Bronchial epithelial cell (primary cell): ENCODE data around the gene VAV1. TPM values are rescaled to one million over a fixed set of nuclear protein-coding genes. Genes with fewer than 3 reads are reported as not detected.

Source experiments
- DNase-seq: peaks from one replicate; pipeline ENCODE4 v3.0.0-alpha.2; 2010; ENCODE audit warnings: low read depth
- FAIRE-seq: peaks from 2 replicates; lab custom pipeline; 2011; peaks lifted over from hg19 to GRCh38; lab: Jason Lieb, UNC
- H3K27me3 ChIP-seq: 2 replicates; pipeline ENCODE4 v1.5.1; 2011; ENCODE audit warnings: low read length; ENCODE audit not compliant: control insufficient read depth, insufficient read depth
- H3K36me3 ChIP-seq: 2 replicates; pipeline ENCODE4 v1.5.1; 2011; ENCODE audit warnings: low read length; ENCODE audit not compliant: control insufficient read depth, insufficient read depth
- H3K4me3 ChIP-seq: 2 replicates; pipeline ENCODE4 v1.5.1; 2011; ENCODE audit warnings: mild to moderate bottlenecking, low read depth, low read length, control low read depth
- total RNA-seq: library from RNA; depleted of rRNA; stranded (reverse); fragments of >200 nt; gene quantifications from 2 replicates; pipeline ENCODE4 v1.2.1, GENCODE V29; 2014
- TF ChIP-seq, protein P1 (sequence below): IDR thresholded peaks from 2 replicates; pipeline ENCODE4 v1.5.1; 2011; ENCODE audit warnings: mild to moderate bottlenecking, moderate library complexity, low read length, control low read depth, inconsistent platforms; ENCODE audit not compliant: insufficient read depth, severe bottlenecking

The VAV1 gene
- total RNA-seq, 1 donor from 2014 or later: 0.53 TPM

DNA sequence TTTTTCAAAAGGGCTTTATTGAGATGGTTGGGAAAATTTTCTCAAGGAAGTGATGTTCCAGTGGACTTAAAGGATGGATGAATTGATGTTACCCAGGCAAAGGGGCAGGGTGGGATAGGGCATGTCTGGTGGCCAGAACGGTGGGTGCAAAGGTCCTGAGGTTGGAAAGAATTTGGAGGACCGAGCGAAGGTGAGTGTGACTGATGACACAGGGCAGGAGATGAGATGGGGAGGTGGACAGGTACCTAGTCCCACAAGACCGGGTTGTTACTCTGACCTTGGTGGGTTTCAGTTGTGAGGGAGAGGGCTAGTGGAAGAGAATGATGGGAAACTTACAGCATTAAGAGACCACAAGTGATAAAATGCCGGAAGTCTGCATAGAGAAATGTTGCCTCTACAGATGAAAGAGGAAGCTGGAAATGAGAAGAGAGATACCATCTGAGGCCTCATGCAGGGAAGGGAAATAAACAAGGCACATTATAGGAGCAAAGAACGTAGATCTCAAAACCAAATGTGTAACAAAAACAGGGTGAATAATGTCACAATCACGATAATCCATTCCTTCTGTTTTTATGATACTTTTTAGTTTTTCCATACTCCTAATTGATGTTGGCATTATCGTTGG is 119.4 kb downstream of the VAV1 start:
- Histone ChIP-seq H3K4me3 (no peak overlapping the region), H3K27me3 (no peaks in the 10 kb centered on the region), H3K36me3 (no peaks in the 10 kb centered on the region)
- FAIRE-seq (peak; percentile 55), DNase-seq (no peak)
- TF ChIP-seq, protein P1, sequence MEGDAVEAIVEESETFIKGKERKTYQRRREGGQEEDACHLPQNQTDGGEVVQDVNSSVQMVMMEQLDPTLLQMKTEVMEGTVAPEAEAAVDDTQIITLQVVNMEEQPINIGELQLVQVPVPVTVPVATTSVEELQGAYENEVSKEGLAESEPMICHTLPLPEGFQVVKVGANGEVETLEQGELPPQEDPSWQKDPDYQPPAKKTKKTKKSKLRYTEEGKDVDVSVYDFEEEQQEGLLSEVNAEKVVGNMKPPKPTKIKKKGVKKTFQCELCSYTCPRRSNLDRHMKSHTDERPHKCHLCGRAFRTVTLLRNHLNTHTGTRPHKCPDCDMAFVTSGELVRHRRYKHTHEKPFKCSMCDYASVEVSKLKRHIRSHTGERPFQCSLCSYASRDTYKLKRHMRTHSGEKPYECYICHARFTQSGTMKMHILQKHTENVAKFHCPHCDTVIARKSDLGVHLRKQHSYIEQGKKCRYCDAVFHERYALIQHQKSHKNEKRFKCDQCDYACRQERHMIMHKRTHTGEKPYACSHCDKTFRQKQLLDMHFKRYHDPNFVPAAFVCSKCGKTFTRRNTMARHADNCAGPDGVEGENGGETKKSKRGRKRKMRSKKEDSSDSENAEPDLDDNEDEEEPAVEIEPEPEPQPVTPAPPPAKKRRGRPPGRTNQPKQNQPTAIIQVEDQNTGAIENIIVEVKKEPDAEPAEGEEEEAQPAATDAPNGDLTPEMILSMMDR: no peak

DNA sequence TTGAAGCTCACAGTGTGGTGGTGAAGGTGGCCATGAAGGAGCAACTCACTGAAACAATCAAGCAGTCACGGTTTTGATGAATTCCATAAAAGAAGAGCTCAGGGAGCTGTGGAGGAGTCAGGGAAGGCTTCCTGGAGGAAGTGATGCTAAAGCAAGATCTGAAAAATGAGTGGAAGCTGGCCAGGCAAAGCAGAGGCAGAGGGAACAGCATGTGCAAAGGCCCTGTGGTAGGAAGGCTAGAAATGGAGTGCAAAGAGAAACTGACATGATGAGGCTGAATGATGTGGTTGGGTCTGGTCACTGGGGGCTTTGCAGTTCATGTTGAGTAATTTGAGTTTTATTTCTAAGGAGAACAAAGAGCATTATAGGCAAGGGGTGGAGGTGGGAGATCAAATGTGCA is 121.8 kb downstream of the VAV1 start:
- H3K4me3 ChIP-seq: no peak overlapping the region
- no peaks in the 10 kb centered on the region for H3K36me3 ChIP-seq
- TF ChIP-seq, protein P1: no peak
- FAIRE-seq (no peak), DNase-seq (no peak)
- H3K27me3 ChIP-seq: no peaks in the 10 kb centered on the region

DNA sequence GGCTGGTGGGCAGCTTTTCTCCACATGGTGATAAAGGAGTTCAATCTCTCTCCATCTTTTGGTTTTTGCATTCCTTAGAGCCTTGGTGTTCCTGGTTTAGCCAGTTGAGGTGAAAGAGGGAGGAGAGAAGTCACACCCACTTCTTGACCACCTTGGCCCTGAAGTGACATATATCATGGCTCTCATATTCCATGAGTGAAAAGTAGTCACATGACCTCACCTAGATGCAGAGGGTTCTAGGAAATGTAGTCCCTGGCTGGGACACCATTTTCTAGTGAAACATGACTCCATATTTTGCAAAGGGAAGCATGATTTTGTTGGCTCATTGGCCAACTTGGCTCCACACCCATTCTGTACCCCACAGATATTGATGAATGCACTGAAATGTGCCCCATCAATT is 130.9 kb downstream of the VAV1 start:
- Histone ChIP-seq H3K27me3 (no peaks in the 10 kb centered on the region), H3K36me3 (no peaks in the 10 kb centered on the region)
- FAIRE-seq: no peak

DNA sequence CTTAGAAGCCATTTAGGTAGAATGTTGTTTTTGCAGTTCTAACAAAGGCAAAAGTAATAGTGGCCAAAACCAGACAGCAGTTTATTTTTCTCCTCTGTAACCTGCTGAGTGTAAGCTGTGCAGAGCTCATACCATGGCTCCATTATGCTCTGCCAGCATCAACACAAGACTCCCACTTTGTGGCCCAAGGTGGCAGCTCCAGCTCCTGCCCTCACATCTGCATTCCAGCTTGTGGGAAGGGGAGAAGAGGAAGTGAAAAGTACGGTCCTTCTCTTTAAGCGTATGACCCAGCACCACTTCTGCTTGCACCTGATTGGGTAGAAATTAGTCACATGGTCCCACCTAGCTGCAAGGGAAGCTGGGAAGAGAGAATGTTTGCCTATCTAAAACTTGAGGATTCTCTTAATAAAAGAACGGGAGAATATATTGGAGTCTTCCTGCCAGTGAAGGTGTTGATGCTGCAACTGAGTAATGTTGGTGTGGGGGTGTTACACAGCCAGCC is 134.1 kb downstream of the VAV1 start:
- FAIRE-seq (no peak), DNase-seq (no peak)
- no peak overlapping the region for H3K4me3 ChIP-seq
- TF ChIP-seq, protein P1: no peak
- H3K36me3 ChIP-seq: no peaks in the 10 kb centered on the region
- H3K27me3 ChIP-seq: no peaks in the 10 kb centered on the region

More for the DNA sequence above, 130.9 kb downstream of the VAV1 start:
- TF ChIP-seq, protein P1: no peak
- DNase-seq: no peak
- no peak overlapping the region for H3K4me3 ChIP-seq

Other genes with a start within 250 kb of the VAV1 start
- 4.6 and 5.5 TPM in 2 replicates for gene TNFSF9, start 241.7 kb upstream of the VAV1 start, total RNA-seq
- not detected in 2 replicates for gene CD70, start 181.6 kb upstream of the VAV1 start, total RNA-seq
- under 0.01 TPM in 1 of 2 replicates, not detected in the other for gene TNFSF14, start 102.5 kb upstream of the VAV1 start, total RNA-seq
- 1.3 and 4.1 TPM in 2 replicates for gene C3, start 52.1 kb upstream of the VAV1 start, total RNA-seq
- 87.7 and 99.0 TPM in 2 replicates for gene GPR108, start 35.1 kb upstream of the VAV1 start, total RNA-seq
- gene TRIP10, start 33.0 kb upstream of the VAV1 start, total RNA-seq: 67.7 and 79.5 TPM in 2 replicates
- 69.6 and 88.5 TPM in 2 replicates for gene SH2D3A, start 5.3 kb upstream of the VAV1 start, total RNA-seq
- not detected in 2 replicates for gene ADGRE1, start 114.9 kb downstream of the VAV1 start, total RNA-seq
- gene MBD3L2B, start 248.7 kb downstream of the VAV1 start, total RNA-seq: not detected in 2 replicates